Lung (tissue), 12 donors: ENCODE data around the gene GAPDHS. TPM values are rescaled to one million over a fixed set of nuclear protein-coding genes. Genes with fewer than 3 reads are reported as not detected.

Experiments used
- ATAC-seq: fragments of 200-7000 bp; cut with Tn5 transposase; one replicate; pipeline ENCODE4 v1.9.1; 2020; ENCODE audit warnings: moderate number of reproducible peaks; ENCODE audit not compliant: insufficient read depth, low FRiP score
- DNase-seq, 3 donors: peaks; one replicate each; pipeline ENCODE4 v3.0.0-alpha.2; 2013 to 2017
- H3K27ac ChIP-seq, 2 donors: one replicate each; pipeline ENCODE4 v1.5.1; 2013; ENCODE audit warnings: mild to moderate bottlenecking in 2 of 2, moderate library complexity in 2 of 2, control low read depth in 1 of 2, inconsistent platforms in 1 of 2, low read depth in 1 of 2, low read length in 1 of 2
- H3K27me3 ChIP-seq, 3 donors: one replicate each; pipeline ENCODE4 v1.5.1; 2013; ENCODE audit warnings: low read length in 2 of 3; ENCODE audit not compliant: control insufficient read depth in 3 of 3, insufficient read depth in 3 of 3
- H3K36me3 ChIP-seq, 4 donors: one replicate each; pipeline ENCODE4 v1.5.1; 2013; ENCODE audit warnings: low read length in 4 of 4, mild to moderate bottlenecking in 1 of 4, moderate library complexity in 1 of 4; ENCODE audit not compliant: control insufficient read depth in 4 of 4, insufficient read depth in 4 of 4
- H3K4me1 ChIP-seq, 5 donors: one replicate each; pipeline ENCODE4 v1.5.1; 2013; ENCODE audit warnings: low read length in 5 of 5, mild to moderate bottlenecking in 2 of 5, moderate library complexity in 1 of 5; ENCODE audit not compliant: control insufficient read depth in 5 of 5, insufficient read depth in 5 of 5
- H3K4me3 ChIP-seq: one replicate; pipeline ENCODE4 v1.5.1; 2013; ENCODE audit warnings: mild to moderate bottlenecking, control low read depth, moderate library complexity
- H3K9ac ChIP-seq, 2 donors: one replicate each; pipeline ENCODE4 v1.5.1; 2013; ENCODE audit warnings: low read length in 2 of 2, control low read depth in 1 of 2; ENCODE audit not compliant: insufficient read depth in 1 of 2
- H3K9me3 ChIP-seq, 4 donors: one replicate each; pipeline ENCODE4 v1.5.1; 2013; ENCODE audit warnings: low read length in 3 of 4, mild to moderate bottlenecking in 1 of 4, moderate library complexity in 1 of 4; ENCODE audit not compliant: control insufficient read depth in 4 of 4, insufficient read depth in 3 of 4
- CTCF ChIP-seq: IDR thresholded peaks from 2 replicates; pipeline ENCODE4 v1.5.1; 2012; ENCODE audit warnings: mild to moderate bottlenecking; ENCODE audit errors: control extremely low read depth, extremely low read depth
- WGBS, 2 donors: extraction: QIAGEN DNeasy Blood & Tissue Kit; methylation state at CpG; one replicate each; pipeline ENCODE4 v1.1.7; 2013; 5-methylcytosine and 5-hydroxymethylcytosine counted together
- polyA plus RNA-seq, 2 donors: library from polyadenylated mRNA; stranded (reverse); fragments of 200-250 nt; gene quantifications; one replicate each; pipeline ENCODE4 v1.2.1, GENCODE V29; 2013
- total RNA-seq, 2 donors: library from RNA; depleted of rRNA in 1 of 2; stranded (reverse); fragments of >200 nt in 1 of 2; gene quantifications; one replicate each; pipeline ENCODE4 v1.2.1, GENCODE V29; 2014 to 2021
- donor health status: control.
- donor health status: control.
- donor health status: Bipolar disorder and iron deficiency.
- donor health status: healthy.
- donor health status: DM: yes; HTN: yes; CAD: no.

The GAPDHS gene
- total and polyA plus RNA-seq, 4 donors: not detected

GRCh38 chr19:35510626-35510964 is 22.7 kb upstream of the GAPDHS start:
- Histone ChIP-seq H3K36me3 (no peaks in the 10 kb centered on the region), H3K27ac (peak overlapping the region in 1 of 2 donors; percentile 87), H3K9ac (no peak overlapping the region), H3K4me3 (no peak overlapping the region), H3K9me3 (no peaks in the 10 kb centered on the region), H3K4me1 (peaks cover 0 to 13% (median 0%) of the 10 kb centered on the region in 5 donors), H3K27me3 (peaks cover 0 to 12% (median 7%) of the 10 kb centered on the region in 3 donors)
- no peak for DNase-seq
- no peak for ATAC-seq
- TF ChIP-seq CTCF: no peak
- 8 to 9% methylated on average over 15 of the region's 15 CpGs for WGBS, 2 donors

GRCh38 chr19:35511337-35511736 is 21.9 kb upstream of the GAPDHS start:
- Histone ChIP-seq H3K27ac (no peak overlapping the region), H3K36me3 (no peaks in the 10 kb centered on the region), H3K4me3 (no peak overlapping the region), H3K9ac (no peak overlapping the region), H3K4me1 (peaks cover 0 to 13% (median 0%) of the 10 kb centered on the region in 5 donors), H3K27me3 (peaks cover 0 to 12% (median 7%) of the 10 kb centered on the region in 3 donors), H3K9me3 (no peaks in the 10 kb centered on the region)
- DNase-seq (no peak), ATAC-seq (no peak)
- TF ChIP-seq CTCF: no peak
- WGBS, 2 donors: 75 to 83% methylated on average over 6 to 7 of the region's 7 CpGs

GRCh38 chr19:35512831-35513627 is 20.2 kb upstream of the GAPDHS start:
- 83 to 86% methylated on average over 15 of the region's 15 CpGs for WGBS, 2 donors
- H3K4me1 ChIP-seq: peaks cover 0 to 13% (median 0%) of the 10 kb centered on the region in 5 donors
- TF ChIP-seq CTCF: no peak
- no peak for ATAC-seq
- H3K9ac ChIP-seq: no peak overlapping the region
- no peaks in the 10 kb centered on the region for H3K36me3 ChIP-seq
- H3K27ac ChIP-seq: no peak overlapping the region
- H3K9me3 ChIP-seq: no peaks in the 10 kb centered on the region
- peaks cover 0 to 11% (median 7%) of the 10 kb centered on the region in 3 donors for H3K27me3 ChIP-seq
- no peak overlapping the region for H3K4me3 ChIP-seq
- DNase-seq: peak in 1 of 3 donors; percentile 29
